ENCODE results near the gene PMEPA1.

PMEPA1 gene

GRCh38 chr20:57709823-57710799, at the start of gene PMEPA1:
Gene PMEPA1, minus strand, starts transcription at chr20:57710015. Its CDS starts 433 bp downstream, at chr20:57709582.
- DNase-seq (ENCODE audit: low read depth) = peak; percentile 90

GRCh38 chr20:57757767-57758166, 48.0 kb upstream of the PMEPA1 start:
- TF ChIP-seq CTCF (conservative IDR thresholded peaks at IDR 0.05; ENCODE audit: control insufficient read depth, insufficient read depth, low read depth, low read length) = no peak
- no peak for DNase-seq (ENCODE audit: low read depth)
- no peak overlapping the region for H3K4me3 ChIP-seq (ENCODE audit: control insufficient read depth, low read depth, low read length)

More at GRCh38 chr20:57709823-57710799, at the start of gene PMEPA1:
- H3K4me3 ChIP-seq (ENCODE audit: control insufficient read depth, low read depth, low read length) = peak within 1 kb of the TSS; percentile 45
- no peak for TF ChIP-seq CTCF (conservative IDR thresholded peaks at IDR 0.05; ENCODE audit: control insufficient read depth, insufficient read depth, low read depth, low read length)

GRCh38 chr20:57756921-57757320, 47.1 kb upstream of the PMEPA1 start:
- H3K4me3 ChIP-seq (ENCODE audit: control insufficient read depth, low read depth, low read length) = no peak overlapping the region
- DNase-seq (ENCODE audit: low read depth) = no peak
- TF ChIP-seq CTCF (conservative IDR thresholded peaks at IDR 0.05; ENCODE audit: control insufficient read depth, insufficient read depth, low read depth, low read length) = no peak

GRCh38 chr20:57756213-57756612, 46.4 kb upstream of the PMEPA1 start:
- TF ChIP-seq CTCF (conservative IDR thresholded peaks at IDR 0.05; ENCODE audit: control insufficient read depth, insufficient read depth, low read depth, low read length) = no peak
- DNase-seq (ENCODE audit: low read depth) = no peak
- H3K4me3 ChIP-seq (ENCODE audit: control insufficient read depth, low read depth, low read length) = no peak overlapping the region

- DNase-seq (ENCODE audit: low read depth) = no peak
- no peak overlapping the region for H3K4me3 ChIP-seq (ENCODE audit: control insufficient read depth, low read depth, low read length)
- no peak for TF ChIP-seq CTCF (conservative IDR thresholded peaks at IDR 0.05; ENCODE audit: control insufficient read depth, insufficient read depth, low read depth, low read length)
These were observed 45.8 kb upstream of the PMEPA1 start for GRCh38 chr20:57755609-57756008.

GRCh38 chr20:57754190-57754589, 44.4 kb upstream of the PMEPA1 start:
- TF ChIP-seq CTCF (conservative IDR thresholded peaks at IDR 0.05; ENCODE audit: control insufficient read depth, insufficient read depth, low read depth, low read length) = no peak
- DNase-seq (ENCODE audit: low read depth) = no peak
- no peak overlapping the region for H3K4me3 ChIP-seq (ENCODE audit: control insufficient read depth, low read depth, low read length)
